Liver (tissue), 9 donors: ENCODE measurements around the gene MEGF10. TPM values are rescaled to one million over a fixed set of nuclear protein-coding genes. Genes with fewer than 3 reads are reported as not detected.

Source experiments
- DNase-seq: peaks from one replicate; pipeline ENCODE4 v3.0.0-alpha.2; 2017; ENCODE audit warnings: low spot score
- H3K27ac ChIP-seq, 2 donors: one replicate each; pipeline ENCODE4 v1.7.0; 2013; ENCODE audit warnings: inconsistent platforms in 2 of 2, low read length in 2 of 2, control low read depth in 1 of 2, low read depth in 1 of 2, mild to moderate bottlenecking in 1 of 2
- H3K27me3 ChIP-seq, 4 donors: one replicate each; pipeline versions ENCODE4 v1.6.1 to v1.7.0; 2013; ENCODE audit warnings: low read length in 3 of 4, inconsistent platforms in 1 of 4, mild to moderate bottlenecking in 1 of 4, moderate library complexity in 1 of 4; ENCODE audit not compliant: control insufficient read depth in 4 of 4, insufficient read depth in 4 of 4
- H3K36me3 ChIP-seq, 4 donors: one replicate each; pipeline versions ENCODE4 v1.6.1 to v1.7.0; 2013; ENCODE audit warnings: low read length in 3 of 4, mild to moderate bottlenecking in 3 of 4, low read depth in 1 of 4, moderate library complexity in 1 of 4; ENCODE audit not compliant: control insufficient read depth in 4 of 4, insufficient read depth in 3 of 4
- H3K4me1 ChIP-seq, 4 donors: one replicate each; pipeline versions ENCODE4 v1.6.1 to v1.7.0; 2013; ENCODE audit warnings: low read length in 3 of 4, mild to moderate bottlenecking in 3 of 4, moderate library complexity in 1 of 4; ENCODE audit not compliant: control insufficient read depth in 4 of 4, insufficient read depth in 4 of 4
- H3K4me3 ChIP-seq, 3 donors: one replicate each; pipeline versions ENCODE4 v1.6.1 to v1.7.0; 2013; ENCODE audit warnings: low read length in 3 of 3, control low read depth in 1 of 3, low read depth in 1 of 3, mild to moderate bottlenecking in 1 of 3
- H3K9ac ChIP-seq, 2 donors: one replicate each; pipeline ENCODE4 v1.7.0; 2013; ENCODE audit warnings: low read length in 2 of 2, mild to moderate bottlenecking in 2 of 2, moderate library complexity in 2 of 2, control low read depth in 1 of 2, low read depth in 1 of 2
- H3K9me3 ChIP-seq, 4 donors: one replicate each; pipeline versions ENCODE4 v1.6.1 to v1.7.0; 2013; ENCODE audit warnings: low read length in 3 of 4; ENCODE audit not compliant: control insufficient read depth in 4 of 4
- ATF3 ChIP-seq: IDR thresholded peaks from 2 replicates; pipeline ENCODE4 v1.6.1; 2016; ENCODE audit warnings: antibody characterized with exemption
- EGR1 ChIP-seq, 2 donors: IDR thresholded peaks; 2 replicates each; pipeline ENCODE4 v1.6.1; 2016 to 2018; ENCODE audit warnings: antibody characterized with exemption in 2 of 2, low read depth in 2 of 2
- FOXA1 ChIP-seq: IDR thresholded peaks from 2 replicates; pipeline ENCODE4 v1.6.1; 2016; ENCODE audit warnings: antibody characterized with exemption
- FOXA2 ChIP-seq: IDR thresholded peaks from 2 replicates; pipeline ENCODE4 v1.6.1; 2016; ENCODE audit warnings: antibody characterized with exemption
- GABPA ChIP-seq, 2 donors: IDR thresholded peaks in 1 of 2; conservative IDR thresholded peaks in 1 of 2; 2 replicates each; pipeline ENCODE4 v1.6.1; 2016; ENCODE audit warnings: antibody characterized with exemption in 2 of 2, mild to moderate bottlenecking in 1 of 2, moderate library complexity in 1 of 2
- HNF4A ChIP-seq, 2 donors: conservative IDR thresholded peaks; 2 replicates each; pipeline ENCODE4 v1.6.1; 2016; ENCODE audit warnings: antibody characterized with exemption in 2 of 2, mild to moderate bottlenecking in 2 of 2
- HNF4G ChIP-seq: IDR thresholded peaks from 2 replicates; pipeline ENCODE4 v1.6.1; 2016; ENCODE audit warnings: antibody characterized with exemption
- JUND ChIP-seq, 2 donors: IDR thresholded peaks; 2 replicates each; pipeline ENCODE4 v1.6.1; 2016; ENCODE audit warnings: antibody characterized with exemption in 2 of 2
- MAX ChIP-seq: IDR thresholded peaks from 2 replicates; pipeline ENCODE4 v1.6.1; 2016; ENCODE audit warnings: antibody characterized with exemption
- NR2F2 ChIP-seq: IDR thresholded peaks from 2 replicates; pipeline ENCODE4 v1.6.1; 2016; ENCODE audit warnings: antibody characterized with exemption
- RAD21 ChIP-seq, 2 donors: IDR thresholded peaks; 2 replicates each; pipeline ENCODE4 v1.6.1; 2016; ENCODE audit warnings: antibody characterized with exemption in 2 of 2, mild to moderate bottlenecking in 2 of 2
- RXRA ChIP-seq, 2 donors: IDR thresholded peaks; 2 replicates each; pipeline ENCODE4 v1.6.1; 2017 to 2018; ENCODE audit warnings: antibody characterized with exemption in 2 of 2, mild to moderate bottlenecking in 1 of 2
- SP1 ChIP-seq: IDR thresholded peaks from 2 replicates; pipeline ENCODE4 v1.6.1; 2018; ENCODE audit warnings: antibody characterized with exemption, mild to moderate bottlenecking
- TAF1 ChIP-seq: conservative IDR thresholded peaks from 2 replicates; pipeline ENCODE4 v1.6.1; 2016; ENCODE audit warnings: antibody characterized with exemption, mild to moderate bottlenecking
- YY1 ChIP-seq: IDR thresholded peaks from 2 replicates; pipeline ENCODE4 v1.6.1; 2016; ENCODE audit warnings: antibody characterized with exemption, mild to moderate bottlenecking
- WGBS: extraction: QIAGEN DNeasy Blood & Tissue Kit; methylation state at CpG from one replicate; pipeline ENCODE4 v1.1.7; 2013; 5-methylcytosine and 5-hydroxymethylcytosine counted together
- polyA plus RNA-seq, 2 donors: library from polyadenylated mRNA; stranded (reverse) in 1 of 2; unstranded in 1 of 2; fragments of 200-250 nt in 1 of 2; fragments of >200 nt in 1 of 2; fragmentation: Nextera tagmentation in 1 of 2; extraction: Ambion mirVana in 1 of 2; gene quantifications; one replicate each; pipeline versions ENCODE4 v1.2.1 to v1.2.3, GENCODE V29; 2013 to 2015
- total RNA-seq, 2 donors: library from RNA; depleted of rRNA; stranded (reverse); fragments of >200 nt; gene quantifications; one replicate each; pipeline ENCODE4 v1.2.3, GENCODE V29; 2014
- TF ChIP-seq, protein P1 (sequence below): IDR thresholded peaks from 2 replicates; pipeline ENCODE4 v1.6.1; 2016; ENCODE audit warnings: antibody characterized with exemption
- TF ChIP-seq, protein P2 (sequence below): fragments of 150-350 bp; IDR thresholded peaks from 2 replicates; pipeline ENCODE4 v1.5.1; 2017; ENCODE audit warnings: improper control_type of control experiment, low read depth, low read length; ENCODE audit not compliant: missing input control
- TF ChIP-seq, protein P3 (sequence below): IDR thresholded peaks from 2 replicates; pipeline ENCODE4 v1.6.1; 2016; ENCODE audit warnings: antibody characterized with exemption, mild to moderate bottlenecking
- donor health status: healthy.
- donor health status: healthy.
- donor health status: healthy.
- donor health status: healthy.
- donor health status: healthy.

The MEGF10 gene
- total and polyA plus RNA-seq, 4 donors = 0.05 to 1.0 (median 0.33) TPM; not detected in 1

DNA sequence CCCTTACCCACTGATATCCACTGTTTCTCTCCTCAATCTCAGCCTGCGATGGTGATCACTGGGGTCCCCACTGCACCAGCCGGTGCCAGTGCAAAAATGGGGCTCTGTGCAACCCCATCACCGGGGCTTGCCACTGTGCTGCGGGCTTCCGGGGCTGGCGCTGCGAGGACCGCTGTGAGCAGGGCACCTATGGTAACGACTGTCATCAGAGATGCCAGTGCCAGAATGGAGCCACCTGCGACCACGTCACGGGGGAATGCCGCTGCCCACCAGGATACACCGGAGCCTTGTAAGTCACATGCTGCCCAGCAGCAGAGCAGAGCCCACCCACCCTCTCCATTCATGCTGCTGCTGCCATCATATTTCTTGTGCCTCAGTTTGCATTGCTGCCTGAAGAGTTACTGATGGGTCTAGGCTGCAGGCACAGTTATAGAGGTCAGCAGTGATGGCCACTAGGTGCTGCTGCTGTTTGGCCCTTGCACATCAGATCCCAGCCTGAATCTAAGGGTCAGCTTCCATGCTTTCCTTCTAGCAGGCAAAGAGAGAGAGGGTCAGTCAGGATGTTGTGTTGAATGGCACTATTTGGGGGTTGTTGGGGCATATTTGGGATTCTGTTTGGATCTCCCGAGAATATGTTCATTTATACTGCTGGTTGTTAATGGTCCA is 106.0 kb downstream of the MEGF10 start:
- WGBS = 94% methylated on average over 15 of the region's 15 CpGs
- no peaks in the 10 kb centered on the region for H3K9me3 ChIP-seq
- H3K27me3 ChIP-seq = peaks cover 0 to 3% (median 0%) of the 10 kb centered on the region in 4 donors
- no peak for DNase-seq
- no peaks in the 10 kb centered on the region for H3K4me1 ChIP-seq
- no peak overlapping the region for H3K27ac ChIP-seq
- no peak overlapping the region for H3K9ac ChIP-seq
- H3K36me3 ChIP-seq = no peaks in the 10 kb centered on the region
- peak in 1 of 2 donors; percentile 18 for TF ChIP-seq RAD21 (IDR thresholded peaks at IDR 0.05)
- TF ChIP-seq HNF4A (conservative IDR thresholded peaks at IDR 0.05) = no peak
- H3K4me3 ChIP-seq = no peak overlapping the region

DNA sequence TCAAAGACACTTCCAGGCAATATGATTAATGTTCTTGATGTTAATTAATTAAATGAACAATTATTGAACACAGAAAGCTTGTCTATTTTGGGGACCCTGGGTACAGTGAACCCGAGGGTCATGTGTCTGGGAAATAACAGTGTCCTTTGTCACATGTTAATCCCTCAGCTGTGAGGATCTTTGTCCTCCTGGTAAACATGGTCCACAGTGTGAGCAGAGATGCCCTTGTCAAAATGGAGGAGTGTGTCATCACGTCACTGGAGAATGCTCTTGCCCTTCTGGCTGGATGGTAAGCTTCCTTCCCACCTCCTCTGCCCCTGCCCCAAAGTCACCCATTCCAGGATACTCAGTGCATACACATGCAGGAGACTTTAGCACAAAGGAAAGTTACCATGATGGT is 107.9 kb downstream of the MEGF10 start:
- H3K4me3 ChIP-seq = no peak overlapping the region
- no peaks in the 10 kb centered on the region for H3K4me1 ChIP-seq
- peaks cover 0 to 3% (median 0%) of the 10 kb centered on the region in 4 donors for H3K27me3 ChIP-seq
- no peak overlapping the region for H3K27ac ChIP-seq
- H3K9me3 ChIP-seq = no peaks in the 10 kb centered on the region
- no peak for DNase-seq
- 53% methylated on average over 2 of the region's 2 CpGs for WGBS
- H3K36me3 ChIP-seq = no peaks in the 10 kb centered on the region
- TF ChIP-seq, protein P1, sequence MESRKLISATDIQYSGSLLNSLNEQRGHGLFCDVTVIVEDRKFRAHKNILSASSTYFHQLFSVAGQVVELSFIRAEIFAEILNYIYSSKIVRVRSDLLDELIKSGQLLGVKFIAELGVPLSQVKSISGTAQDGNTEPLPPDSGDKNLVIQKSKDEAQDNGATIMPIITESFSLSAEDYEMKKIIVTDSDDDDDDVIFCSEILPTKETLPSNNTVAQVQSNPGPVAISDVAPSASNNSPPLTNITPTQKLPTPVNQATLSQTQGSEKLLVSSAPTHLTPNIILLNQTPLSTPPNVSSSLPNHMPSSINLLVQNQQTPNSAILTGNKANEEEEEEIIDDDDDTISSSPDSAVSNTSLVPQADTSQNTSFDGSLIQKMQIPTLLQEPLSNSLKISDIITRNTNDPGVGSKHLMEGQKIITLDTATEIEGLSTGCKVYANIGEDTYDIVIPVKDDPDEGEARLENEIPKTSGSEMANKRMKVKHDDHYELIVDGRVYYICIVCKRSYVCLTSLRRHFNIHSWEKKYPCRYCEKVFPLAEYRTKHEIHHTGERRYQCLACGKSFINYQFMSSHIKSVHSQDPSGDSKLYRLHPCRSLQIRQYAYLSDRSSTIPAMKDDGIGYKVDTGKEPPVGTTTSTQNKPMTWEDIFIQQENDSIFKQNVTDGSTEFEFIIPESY = no peak
- TF ChIP-seq NR2F2 = no peak
- no peak overlapping the region for H3K9ac ChIP-seq

GRCh38 chr5:127399068-127399467 is 108.5 kb downstream of the MEGF10 start:
- WGBS = 62% methylated on average over 1 of the region's 1 CpG
- no peaks in the 10 kb centered on the region for H3K4me1 ChIP-seq
- no peak overlapping the region for H3K9ac ChIP-seq
- peaks cover 0 to 3% (median 0%) of the 10 kb centered on the region in 4 donors for H3K27me3 ChIP-seq
- TF ChIP-seq SP1 (no peak), EGR1 (IDR thresholded peaks at IDR 0.05; ENCODE audit: low read depth in 2 of 2) (no peak), MAX (no peak), FOXA1 (no peak), FOXA2 (no peak), TAF1 (no peak), YY1 (no peak), HNF4G (no peak), GABPA (IDR thresholded peaks at IDR 0.05 in 1 of 2, conservative IDR thresholded peaks at IDR 0.05 in 1 of 2) (no peak), HNF4A (conservative IDR thresholded peaks at IDR 0.05) (no peak), JUND (IDR thresholded peaks at IDR 0.05) (no peak), ATF3 (no peak), RAD21 (IDR thresholded peaks at IDR 0.05) (no peak), RXRA (IDR thresholded peaks at IDR 0.05) (no peak)
- TF ChIP-seq, protein P2, sequence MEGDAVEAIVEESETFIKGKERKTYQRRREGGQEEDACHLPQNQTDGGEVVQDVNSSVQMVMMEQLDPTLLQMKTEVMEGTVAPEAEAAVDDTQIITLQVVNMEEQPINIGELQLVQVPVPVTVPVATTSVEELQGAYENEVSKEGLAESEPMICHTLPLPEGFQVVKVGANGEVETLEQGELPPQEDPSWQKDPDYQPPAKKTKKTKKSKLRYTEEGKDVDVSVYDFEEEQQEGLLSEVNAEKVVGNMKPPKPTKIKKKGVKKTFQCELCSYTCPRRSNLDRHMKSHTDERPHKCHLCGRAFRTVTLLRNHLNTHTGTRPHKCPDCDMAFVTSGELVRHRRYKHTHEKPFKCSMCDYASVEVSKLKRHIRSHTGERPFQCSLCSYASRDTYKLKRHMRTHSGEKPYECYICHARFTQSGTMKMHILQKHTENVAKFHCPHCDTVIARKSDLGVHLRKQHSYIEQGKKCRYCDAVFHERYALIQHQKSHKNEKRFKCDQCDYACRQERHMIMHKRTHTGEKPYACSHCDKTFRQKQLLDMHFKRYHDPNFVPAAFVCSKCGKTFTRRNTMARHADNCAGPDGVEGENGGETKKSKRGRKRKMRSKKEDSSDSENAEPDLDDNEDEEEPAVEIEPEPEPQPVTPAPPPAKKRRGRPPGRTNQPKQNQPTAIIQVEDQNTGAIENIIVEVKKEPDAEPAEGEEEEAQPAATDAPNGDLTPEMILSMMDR = no peak
- TF ChIP-seq, protein P1 = no peak
- TF ChIP-seq, protein P3, sequence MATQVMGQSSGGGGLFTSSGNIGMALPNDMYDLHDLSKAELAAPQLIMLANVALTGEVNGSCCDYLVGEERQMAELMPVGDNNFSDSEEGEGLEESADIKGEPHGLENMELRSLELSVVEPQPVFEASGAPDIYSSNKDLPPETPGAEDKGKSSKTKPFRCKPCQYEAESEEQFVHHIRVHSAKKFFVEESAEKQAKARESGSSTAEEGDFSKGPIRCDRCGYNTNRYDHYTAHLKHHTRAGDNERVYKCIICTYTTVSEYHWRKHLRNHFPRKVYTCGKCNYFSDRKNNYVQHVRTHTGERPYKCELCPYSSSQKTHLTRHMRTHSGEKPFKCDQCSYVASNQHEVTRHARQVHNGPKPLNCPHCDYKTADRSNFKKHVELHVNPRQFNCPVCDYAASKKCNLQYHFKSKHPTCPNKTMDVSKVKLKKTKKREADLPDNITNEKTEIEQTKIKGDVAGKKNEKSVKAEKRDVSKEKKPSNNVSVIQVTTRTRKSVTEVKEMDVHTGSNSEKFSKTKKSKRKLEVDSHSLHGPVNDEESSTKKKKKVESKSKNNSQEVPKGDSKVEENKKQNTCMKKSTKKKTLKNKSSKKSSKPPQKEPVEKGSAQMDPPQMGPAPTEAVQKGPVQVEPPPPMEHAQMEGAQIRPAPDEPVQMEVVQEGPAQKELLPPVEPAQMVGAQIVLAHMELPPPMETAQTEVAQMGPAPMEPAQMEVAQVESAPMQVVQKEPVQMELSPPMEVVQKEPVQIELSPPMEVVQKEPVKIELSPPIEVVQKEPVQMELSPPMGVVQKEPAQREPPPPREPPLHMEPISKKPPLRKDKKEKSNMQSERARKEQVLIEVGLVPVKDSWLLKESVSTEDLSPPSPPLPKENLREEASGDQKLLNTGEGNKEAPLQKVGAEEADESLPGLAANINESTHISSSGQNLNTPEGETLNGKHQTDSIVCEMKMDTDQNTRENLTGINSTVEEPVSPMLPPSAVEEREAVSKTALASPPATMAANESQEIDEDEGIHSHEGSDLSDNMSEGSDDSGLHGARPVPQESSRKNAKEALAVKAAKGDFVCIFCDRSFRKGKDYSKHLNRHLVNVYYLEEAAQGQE = no peak
- DNase-seq = no peak
- no peaks in the 10 kb centered on the region for H3K36me3 ChIP-seq
- H3K4me3 ChIP-seq = no peak overlapping the region
- no peaks in the 10 kb centered on the region for H3K9me3 ChIP-seq
- H3K27ac ChIP-seq = no peak overlapping the region
